Sigmoid colon (tissue), 4 donors: ENCODE data around the gene TNXB.

Experiments used
- CTCF ChIP-seq, 4 experiments: fragments of 450-650 bp in 3 of 4; fragments of 200-600 bp in 1 of 4; IDR thresholded peaks; one replicate each; pipeline ENCODE4 v1.5.1; 2016 to 2019; ENCODE audit warnings: antibody characterized with exemption in 4 of 4, mild to moderate bottlenecking in 3 of 4, moderate library complexity in 2 of 4
- EP300 ChIP-seq, 4 donors: sonication (generic); formaldehyde crosslinking; IDR thresholded peaks; one replicate each; pipeline ENCODE4 v1.6.1; 2017; ENCODE audit warnings: antibody characterized with exemption in 4 of 4
- POLR2A ChIP-seq, 2 donors: fragments of 450-650 bp; IDR thresholded peaks; one replicate each; pipeline ENCODE4 v1.6.1; 2016; ENCODE audit warnings: antibody characterized with exemption in 2 of 2, mild to moderate bottlenecking in 2 of 2, moderate library complexity in 2 of 2

DNA sequence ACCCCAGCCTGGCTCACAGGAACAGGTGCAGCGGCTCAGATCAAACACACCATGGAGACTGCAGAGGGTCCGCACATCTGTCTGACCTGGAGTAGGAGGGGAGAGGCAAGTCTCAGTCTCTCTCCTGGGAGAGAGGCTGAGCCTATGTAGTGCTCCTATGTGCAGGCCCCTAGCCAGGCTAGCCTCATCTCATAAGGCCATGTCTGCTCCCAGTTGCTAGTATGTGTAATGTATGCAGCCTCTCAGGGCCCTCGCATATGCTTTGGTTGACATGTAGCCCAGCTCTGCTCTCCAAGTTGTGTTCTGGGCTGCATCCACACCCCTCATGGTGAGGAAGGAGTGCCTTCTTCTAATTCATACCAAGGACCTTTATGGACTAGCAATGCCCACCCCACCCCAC lies 11.8 kb downstream of the TNXB start:
- no peak for TF ChIP-seq CTCF (IDR thresholded peaks at IDR 0.05)
- no peak for TF ChIP-seq POLR2A (IDR thresholded peaks at IDR 0.05)
- TF ChIP-seq EP300 (IDR thresholded peaks at IDR 0.05): no peak
